Keratinocyte (primary cell): Measurements from ENCODE around the gene TMPRSS13.

Experiments used
- CTCF ChIP-seq, 3 experiments: IDR thresholded peaks in 1 of 3; conservative IDR thresholded peaks in 1 of 3; optimal IDR thresholded peaks in 1 of 3; 2 replicates in 2 of 3; 3 replicates in 1 of 3; pipeline versions ENCODE3 to v1.5.1; 2011; ENCODE audit warnings: low read length in 3 of 3, mild to moderate bottlenecking in 3 of 3, moderate library complexity in 2 of 3, control low read depth in 1 of 3, inconsistent platforms in 1 of 3; ENCODE audit not compliant: insufficient read depth in 2 of 3; ENCODE audit errors: extremely low read depth in 1 of 3
- EZH2 ChIP-seq: IDR thresholded peaks from one replicate; pipeline ENCODE4 v1.6.1; 2012; ENCODE audit warnings: inconsistent platforms, mild to moderate bottlenecking, low read length, moderate library complexity

GRCh38 chr11:117961896-117962295, 32.7 kb upstream of the TMPRSS13 start:
- TF ChIP-seq CTCF (optimal IDR thresholded peaks at IDR 0.05 in 1 of 3, IDR thresholded peaks at IDR 0.05 in 1 of 3, conservative IDR thresholded peaks at IDR 0.05 in 1 of 3; ENCODE audit: extremely low read depth in 1 of 3, insufficient read depth in 2 of 3, low read length in 3 of 3): no peak
- TF ChIP-seq EZH2: no peak
